ENCODE measurements around the gene RBM15B. TPM values are rescaled to one million over a fixed set of nuclear protein-coding genes. Genes with fewer than 3 reads are reported as not detected.

Gene RBM15B
- total RNA-seq, 1 experiment from 2014 or later = 61.1 TPM

GRCh38 chr3:51350751-51351150 is 40.3 kb upstream of the RBM15B start:
- Histone ChIP-seq H3K27me3 (ENCODE audit: insufficient read depth, low read length) (no peaks in the 10 kb centered on the region), H3K4me1 (ENCODE audit: insufficient read depth, low read length) (no peaks in the 10 kb centered on the region), H3K18ac (ENCODE audit: insufficient read length, low read depth, low read length) (no peak overlapping the region), H3K23me2 (ENCODE audit: insufficient read length, low read depth, low read length, poor library complexity, severe bottlenecking) (no peaks in the 10 kb centered on the region), H3K27ac (ENCODE audit: insufficient read length, low read depth, low read length) (no peak overlapping the region), H3K23ac (ENCODE audit: insufficient read length, low read depth, low read length) (no peak overlapping the region), H2AK5ac (ENCODE audit: insufficient read length, low read length) (no peak overlapping the region), H4K20me1 (ENCODE audit: control insufficient read depth, insufficient read depth, insufficient read length) (no peaks in the 10 kb centered on the region), H2BK120ac (ENCODE audit: low read depth, low read length, poor library complexity, severe bottlenecking) (no peak overlapping the region), H3K9ac (ENCODE audit: extremely low read depth, insufficient read length, low read length) (no peak overlapping the region), H3K4ac (ENCODE audit: low read depth, low read length) (no peak overlapping the region), H3K79me1 (ENCODE audit: insufficient read depth, low read depth, low read length, poor library complexity, severe bottlenecking) (no peaks in the 10 kb centered on the region), H3K14ac (ENCODE audit: insufficient read depth, low read length) (no peak overlapping the region), H2BK20ac (ENCODE audit: low read depth, low read length, poor library complexity, severe bottlenecking) (no peak overlapping the region), H2BK5ac (ENCODE audit: insufficient read length, low read length) (no peak overlapping the region), H2BK15ac (ENCODE audit: low read depth, low read length) (no peak overlapping the region), H3K9me3 (ENCODE audit: control insufficient read depth, low read depth, low read length) (no peaks in the 10 kb centered on the region), H3T11ph (ENCODE audit: low read length) (no peak overlapping the region), H3K56ac (ENCODE audit: insufficient read length, low read depth, low read length) (no peak overlapping the region), H2BK12ac (ENCODE audit: insufficient read length, low read depth, low read length) (no peak overlapping the region), H4K91ac (ENCODE audit: insufficient read length, low read depth, low read length) (no peak overlapping the region), H3K79me2 (ENCODE audit: insufficient read depth, low read length) (no peaks in the 10 kb centered on the region), H2AFZ (ENCODE audit: low read length) (no peak overlapping the region), H3K4me2 (ENCODE audit: insufficient read depth, insufficient read length, low read length) (no peak overlapping the region), H4K5ac (ENCODE audit: insufficient read length, low read depth, low read length) (no peak overlapping the region), H4K8ac (replicated peaks; ENCODE audit: insufficient read length, low read depth, low read length) (no peak overlapping the region)
- DNase-seq = no peak
- no CpG with 5 or more reads among the region's 1 CpG for WGBS (ENCODE audit: extremely low coverage, insufficient read length, low lambda C conversion rate)
- peaks cover 0 to 7% of the 10 kb centered on the region in 2 experiments; a peak in 2 of 4 replicates for H3K4me1 Mint-ChIP-seq
- H3K36me3 Mint-ChIP-seq (ENCODE audit: insufficient read depth in 1 of 3, low read depth in 3 of 3) = peaks cover 0 to 24% (median 0%) of the 10 kb centered on the region in 3 experiments; a peak in 2 of 7 replicates
- no peak overlapping the region for H3K4me3 Mint-ChIP-seq
- no peaks in the 10 kb centered on the region for H3K9me3 Mint-ChIP-seq
- H3K27me3 Mint-ChIP-seq (ENCODE audit: low read depth) = no peaks in the 10 kb centered on the region
- H3K27ac Mint-ChIP-seq = no peak overlapping the region
- TF ChIP-seq, protein P1, sequence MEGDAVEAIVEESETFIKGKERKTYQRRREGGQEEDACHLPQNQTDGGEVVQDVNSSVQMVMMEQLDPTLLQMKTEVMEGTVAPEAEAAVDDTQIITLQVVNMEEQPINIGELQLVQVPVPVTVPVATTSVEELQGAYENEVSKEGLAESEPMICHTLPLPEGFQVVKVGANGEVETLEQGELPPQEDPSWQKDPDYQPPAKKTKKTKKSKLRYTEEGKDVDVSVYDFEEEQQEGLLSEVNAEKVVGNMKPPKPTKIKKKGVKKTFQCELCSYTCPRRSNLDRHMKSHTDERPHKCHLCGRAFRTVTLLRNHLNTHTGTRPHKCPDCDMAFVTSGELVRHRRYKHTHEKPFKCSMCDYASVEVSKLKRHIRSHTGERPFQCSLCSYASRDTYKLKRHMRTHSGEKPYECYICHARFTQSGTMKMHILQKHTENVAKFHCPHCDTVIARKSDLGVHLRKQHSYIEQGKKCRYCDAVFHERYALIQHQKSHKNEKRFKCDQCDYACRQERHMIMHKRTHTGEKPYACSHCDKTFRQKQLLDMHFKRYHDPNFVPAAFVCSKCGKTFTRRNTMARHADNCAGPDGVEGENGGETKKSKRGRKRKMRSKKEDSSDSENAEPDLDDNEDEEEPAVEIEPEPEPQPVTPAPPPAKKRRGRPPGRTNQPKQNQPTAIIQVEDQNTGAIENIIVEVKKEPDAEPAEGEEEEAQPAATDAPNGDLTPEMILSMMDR (conservative IDR thresholded peaks at IDR 0.05) = no peak
